ENCODE results near the gene RIPPLY1. TPM values are rescaled to one million over a fixed set of nuclear protein-coding genes. Genes with fewer than 3 reads are reported as not detected.

Gene RIPPLY1
- total and polyA plus RNA-seq, 9 donors, result 0.20 to 0.45 TPM; not detected in 7

- Histone ChIP-seq H3K9me3 (no peaks in the 10 kb centered on the region), H3K27ac (no peak overlapping the region), H3K4me3 (no peak overlapping the region), H3K27me3 (no peaks in the 10 kb centered on the region), H3K36me3 (no peaks in the 10 kb centered on the region), H3K4me1 (ENCODE audit: insufficient read depth) (no peaks in the 10 kb centered on the region)
- intact Hi-C loops (cut with DNase I), result no loop called here
- TF ChIP-seq POLR2A (IDR thresholded peaks at IDR 0.05) (no peak), CTCF (IDR thresholded peaks at IDR 0.05) (no peak), EP300 (IDR thresholded peaks at IDR 0.05) (no peak)
- DNase-seq, result peak in 3 of 5 donors; percentile 11 to 50 (median 24)
- 55 to 60% (median 59%) methylated on average over 6 of the region's 6 CpGs for WGBS, 3 donors
Observed at GRCh38 chrX:106932960-106933537, 29.9 kb upstream of the RIPPLY1 start.

GRCh38 chrX:106932492-106932923, 29.4 kb upstream of the RIPPLY1 start:
- H3K9me3 ChIP-seq, result no peaks in the 10 kb centered on the region
- intact Hi-C loops (cut with DNase I), result no loop called here

GRCh38 chrX:106931831-106932491, 28.8 kb upstream of the RIPPLY1 start:
- no peak overlapping the region for H3K27ac ChIP-seq
- H3K27me3 ChIP-seq, result no peaks in the 10 kb centered on the region
- no peaks in the 10 kb centered on the region for H3K36me3 ChIP-seq
- H3K9me3 ChIP-seq, result no peaks in the 10 kb centered on the region
- TF ChIP-seq POLR2A (IDR thresholded peaks at IDR 0.05) (no peak), CTCF (IDR thresholded peaks at IDR 0.05) (no peak), EP300 (IDR thresholded peaks at IDR 0.05) (no peak)
- no peak overlapping the region for H3K4me3 ChIP-seq
- no peaks in the 10 kb centered on the region for H3K4me1 ChIP-seq (ENCODE audit: insufficient read depth)
- DNase-seq, result no peak
- 68 to 83% (median 69%) methylated on average over 3 of the region's 3 CpGs for WGBS, 3 donors
- intact Hi-C loops (cut with DNase I), result no loop called here

More at GRCh38 chrX:106932492-106932923, 29.4 kb upstream of the RIPPLY1 start:
- H3K4me1 ChIP-seq (ENCODE audit: insufficient read depth), result no peaks in the 10 kb centered on the region
- no peak for DNase-seq
- TF ChIP-seq CTCF (IDR thresholded peaks at IDR 0.05) (no peak), POLR2A (IDR thresholded peaks at IDR 0.05) (no peak), EP300 (IDR thresholded peaks at IDR 0.05) (no peak)
- no peak overlapping the region for H3K27ac ChIP-seq
- WGBS, 3 donors, result 50 to 60% (median 56%) methylated on average over 4 of the region's 4 CpGs
- no peaks in the 10 kb centered on the region for H3K36me3 ChIP-seq
- no peak overlapping the region for H3K4me3 ChIP-seq
- no peaks in the 10 kb centered on the region for H3K27me3 ChIP-seq

- Histone ChIP-seq H3K4me3 (no peak overlapping the region), H3K27me3 (no peaks in the 10 kb centered on the region), H3K36me3 (no peaks in the 10 kb centered on the region), H3K4me1 (ENCODE audit: insufficient read depth) (no peaks in the 10 kb centered on the region), H3K9me3 (no peaks in the 10 kb centered on the region), H3K27ac (no peak overlapping the region)
- 73 to 91% (median 75%) methylated on average over 3 to 4 of the region's 4 CpGs for WGBS, 3 donors
- intact Hi-C loops (cut with DNase I), result no loop called here
- TF ChIP-seq EP300 (IDR thresholded peaks at IDR 0.05) (no peak), POLR2A (IDR thresholded peaks at IDR 0.05) (no peak), CTCF (IDR thresholded peaks at IDR 0.05) (no peak)
- DNase-seq, result no peak
Observed at GRCh38 chrX:106928227-106928626, 25.1 kb upstream of the RIPPLY1 start.

Measured in ovary (tissue), 9 donors.